ENCODE measurements around the gene BRSK2. TPM values are rescaled to one million over a fixed set of nuclear protein-coding genes. Genes with fewer than 3 reads are reported as not detected.

BRSK2 gene
- total RNA-seq, 1 experiment from 2014 or later, result 32.2 TPM

DNA sequence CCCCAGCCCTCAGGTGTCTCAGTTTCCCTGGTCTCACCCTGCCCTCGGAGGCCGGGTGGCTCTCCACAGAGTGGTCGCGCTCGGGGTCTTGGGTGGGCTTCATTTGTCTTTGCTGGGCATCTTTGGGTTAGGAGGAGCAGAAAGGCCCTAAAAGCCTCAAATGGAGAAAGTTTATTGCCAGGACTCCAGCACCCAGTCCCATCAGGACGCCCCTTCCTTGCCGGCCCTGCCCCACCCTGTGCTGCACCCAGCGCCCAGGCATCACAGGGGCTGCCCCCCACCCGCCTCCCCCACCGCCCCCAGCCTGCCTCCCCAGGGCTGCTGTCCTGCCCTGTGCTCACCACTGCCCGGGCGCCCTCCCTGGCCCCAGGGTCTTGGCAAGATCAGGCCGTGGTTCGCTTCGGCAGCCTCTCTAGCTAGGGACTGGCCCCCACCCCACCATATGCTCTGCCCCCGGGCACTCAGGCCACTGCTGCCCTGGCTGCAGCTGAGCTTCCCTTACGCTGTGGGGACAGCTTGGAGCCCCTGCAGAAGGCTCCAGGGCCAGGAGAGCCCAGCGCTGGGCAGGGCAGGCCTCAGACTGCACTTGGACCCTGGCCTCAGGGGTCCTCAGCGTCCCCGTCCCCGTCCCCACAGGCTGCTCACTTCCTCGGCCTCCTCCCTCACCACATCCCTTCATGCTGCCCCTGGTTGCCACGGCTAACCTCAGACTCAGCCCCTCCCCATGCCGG is 65.5 kb downstream of the BRSK2 start:
- DNase-seq (ENCODE audit: low read depth, low spot score) (no peak), ATAC-seq (no peak)
- no peak overlapping the region for H3K4me3 ChIP-seq (ENCODE audit: low read depth in 2 of 2, low read length in 2 of 2)
- TF ChIP-seq, protein P1, sequence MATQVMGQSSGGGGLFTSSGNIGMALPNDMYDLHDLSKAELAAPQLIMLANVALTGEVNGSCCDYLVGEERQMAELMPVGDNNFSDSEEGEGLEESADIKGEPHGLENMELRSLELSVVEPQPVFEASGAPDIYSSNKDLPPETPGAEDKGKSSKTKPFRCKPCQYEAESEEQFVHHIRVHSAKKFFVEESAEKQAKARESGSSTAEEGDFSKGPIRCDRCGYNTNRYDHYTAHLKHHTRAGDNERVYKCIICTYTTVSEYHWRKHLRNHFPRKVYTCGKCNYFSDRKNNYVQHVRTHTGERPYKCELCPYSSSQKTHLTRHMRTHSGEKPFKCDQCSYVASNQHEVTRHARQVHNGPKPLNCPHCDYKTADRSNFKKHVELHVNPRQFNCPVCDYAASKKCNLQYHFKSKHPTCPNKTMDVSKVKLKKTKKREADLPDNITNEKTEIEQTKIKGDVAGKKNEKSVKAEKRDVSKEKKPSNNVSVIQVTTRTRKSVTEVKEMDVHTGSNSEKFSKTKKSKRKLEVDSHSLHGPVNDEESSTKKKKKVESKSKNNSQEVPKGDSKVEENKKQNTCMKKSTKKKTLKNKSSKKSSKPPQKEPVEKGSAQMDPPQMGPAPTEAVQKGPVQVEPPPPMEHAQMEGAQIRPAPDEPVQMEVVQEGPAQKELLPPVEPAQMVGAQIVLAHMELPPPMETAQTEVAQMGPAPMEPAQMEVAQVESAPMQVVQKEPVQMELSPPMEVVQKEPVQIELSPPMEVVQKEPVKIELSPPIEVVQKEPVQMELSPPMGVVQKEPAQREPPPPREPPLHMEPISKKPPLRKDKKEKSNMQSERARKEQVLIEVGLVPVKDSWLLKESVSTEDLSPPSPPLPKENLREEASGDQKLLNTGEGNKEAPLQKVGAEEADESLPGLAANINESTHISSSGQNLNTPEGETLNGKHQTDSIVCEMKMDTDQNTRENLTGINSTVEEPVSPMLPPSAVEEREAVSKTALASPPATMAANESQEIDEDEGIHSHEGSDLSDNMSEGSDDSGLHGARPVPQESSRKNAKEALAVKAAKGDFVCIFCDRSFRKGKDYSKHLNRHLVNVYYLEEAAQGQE (IDR thresholded peaks at IDR 0.05; ENCODE audit: insufficient read depth in 1 of 2, low read depth in 2 of 2, low read length in 1 of 2), result 0 out of 4 replicates have a peak, but pooled peaks of 1 of the 2 experiments have one; percentile 12
- TF ChIP-seq, protein P2, sequence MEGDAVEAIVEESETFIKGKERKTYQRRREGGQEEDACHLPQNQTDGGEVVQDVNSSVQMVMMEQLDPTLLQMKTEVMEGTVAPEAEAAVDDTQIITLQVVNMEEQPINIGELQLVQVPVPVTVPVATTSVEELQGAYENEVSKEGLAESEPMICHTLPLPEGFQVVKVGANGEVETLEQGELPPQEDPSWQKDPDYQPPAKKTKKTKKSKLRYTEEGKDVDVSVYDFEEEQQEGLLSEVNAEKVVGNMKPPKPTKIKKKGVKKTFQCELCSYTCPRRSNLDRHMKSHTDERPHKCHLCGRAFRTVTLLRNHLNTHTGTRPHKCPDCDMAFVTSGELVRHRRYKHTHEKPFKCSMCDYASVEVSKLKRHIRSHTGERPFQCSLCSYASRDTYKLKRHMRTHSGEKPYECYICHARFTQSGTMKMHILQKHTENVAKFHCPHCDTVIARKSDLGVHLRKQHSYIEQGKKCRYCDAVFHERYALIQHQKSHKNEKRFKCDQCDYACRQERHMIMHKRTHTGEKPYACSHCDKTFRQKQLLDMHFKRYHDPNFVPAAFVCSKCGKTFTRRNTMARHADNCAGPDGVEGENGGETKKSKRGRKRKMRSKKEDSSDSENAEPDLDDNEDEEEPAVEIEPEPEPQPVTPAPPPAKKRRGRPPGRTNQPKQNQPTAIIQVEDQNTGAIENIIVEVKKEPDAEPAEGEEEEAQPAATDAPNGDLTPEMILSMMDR (IDR thresholded peaks at IDR 0.05), result no peak
- TF ChIP-seq POLR2AphosphoS5 (IDR thresholded peaks at IDR 0.05; ENCODE audit: low read depth, low read length) (no peak), TCF7L2 (IDR thresholded peaks at IDR 0.05; ENCODE audit: low read depth, low read length) (no peak), SIN3A (IDR thresholded peaks at IDR 0.05; ENCODE audit: borderline replicate concordance, insufficient read depth, low read depth, low read length) (no peak)
- H3K27me3 ChIP-seq (ENCODE audit: control insufficient read depth, insufficient read depth, low read length), result no peaks in the 10 kb centered on the region
- ChIA-PET CTCF (no interaction called here), POLR2A (no interaction called here)
- intact Hi-C loops (cut with micrococcal nuclease; ENCODE audit: unreplicated experiment), result no loop called here
- H3K27ac ChIP-seq (ENCODE audit: low read length), result no peak overlapping the region
- no peaks in the 10 kb centered on the region for H3K9me3 ChIP-seq (ENCODE audit: control insufficient read depth, insufficient read depth, low read depth, low read length)
- no peaks in the 10 kb centered on the region for H3K36me3 ChIP-seq (ENCODE audit: control insufficient read depth, insufficient read depth, low read length)
- H3K4me1 ChIP-seq (ENCODE audit: control insufficient read depth, insufficient read depth, low read length), result peaks cover 19% of the 10 kb centered on the region
- no TSS peak for BruUV-seq (replicated peaks)
- in situ Hi-C loops (cut with HindIII; ENCODE audit: low pct_unique_long_range_greater_than_20kb, low sequenced_read_pairs), result no loop called here

DNA sequence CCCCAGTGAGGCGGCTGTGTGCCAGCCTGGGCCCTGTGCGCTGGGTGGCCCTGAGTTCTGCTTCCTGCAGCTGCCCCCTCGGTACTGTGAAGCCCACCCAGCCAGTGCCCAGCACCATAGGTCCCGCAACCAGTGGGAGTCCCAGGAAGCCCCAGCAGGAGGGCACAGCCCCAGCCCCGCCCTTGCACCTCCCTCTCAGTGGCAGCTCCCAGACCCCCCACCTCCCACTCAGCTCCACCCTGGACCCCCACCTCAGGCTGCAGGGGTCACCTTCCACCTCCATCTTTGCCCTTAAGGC is 66.0 kb downstream of the BRSK2 start:
- ChIA-PET CTCF (no interaction called here), POLR2A (no interaction called here)
- intact Hi-C loops (cut with micrococcal nuclease; ENCODE audit: unreplicated experiment), result no loop called here
- H3K27ac ChIP-seq (ENCODE audit: low read length), result no peak overlapping the region
- TF ChIP-seq, protein P2 (IDR thresholded peaks at IDR 0.05), result no peak
- TF ChIP-seq, protein P1 (IDR thresholded peaks at IDR 0.05; ENCODE audit: insufficient read depth in 1 of 2, low read depth in 2 of 2, low read length in 1 of 2), result no peak
- TF ChIP-seq SIN3A (IDR thresholded peaks at IDR 0.05; ENCODE audit: borderline replicate concordance, insufficient read depth, low read depth, low read length), result no peak
- no peak for TF ChIP-seq TCF7L2 (IDR thresholded peaks at IDR 0.05; ENCODE audit: low read depth, low read length)
- TF ChIP-seq POLR2AphosphoS5 (IDR thresholded peaks at IDR 0.05; ENCODE audit: low read depth, low read length), result no peak
- no peaks in the 10 kb centered on the region for H3K9me3 ChIP-seq (ENCODE audit: control insufficient read depth, insufficient read depth, low read depth, low read length)
- H3K4me1 ChIP-seq (ENCODE audit: control insufficient read depth, insufficient read depth, low read length), result peaks cover 19% of the 10 kb centered on the region
- no peaks in the 10 kb centered on the region for H3K27me3 ChIP-seq (ENCODE audit: control insufficient read depth, insufficient read depth, low read length)
- BruUV-seq (replicated peaks), result no TSS peak
- ATAC-seq (no peak), DNase-seq (ENCODE audit: low read depth, low spot score) (no peak)
- no peaks in the 10 kb centered on the region for H3K36me3 ChIP-seq (ENCODE audit: control insufficient read depth, insufficient read depth, low read length)
- H3K4me3 ChIP-seq (ENCODE audit: low read depth in 2 of 2, low read length in 2 of 2), result no peak overlapping the region
- in situ Hi-C loops (cut with HindIII; ENCODE audit: low pct_unique_long_range_greater_than_20kb, low sequenced_read_pairs), result no loop called here
